ENCODE results near the gene UBAC2. TPM values are rescaled to one million over a fixed set of nuclear protein-coding genes. Genes with fewer than 3 reads are reported as not detected.

UBAC2 gene
- total RNA-seq, 1 experiment from 2014 or later = 54.7 TPM

DNA sequence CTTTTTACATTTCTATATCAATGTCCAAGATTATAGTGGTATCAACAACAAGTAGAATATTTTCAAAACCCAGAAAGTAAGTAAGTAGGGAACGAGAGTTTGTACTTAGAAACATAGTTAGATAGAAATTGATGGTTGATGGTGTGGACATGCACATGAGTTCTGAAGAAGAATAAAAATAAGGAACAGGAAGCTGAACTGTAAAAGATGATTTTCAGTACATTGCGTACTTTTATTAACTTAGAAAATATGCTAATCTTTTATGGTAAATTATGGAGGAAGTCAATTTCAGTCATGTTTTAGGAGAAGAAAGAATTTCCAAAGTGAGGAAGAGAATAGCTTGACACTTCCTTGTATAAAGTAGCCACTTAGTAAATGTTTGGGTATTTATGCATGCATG lies 69.9 kb downstream of the UBAC2 start:
- no peak for DNase-seq (ENCODE audit: low read depth)

DNA sequence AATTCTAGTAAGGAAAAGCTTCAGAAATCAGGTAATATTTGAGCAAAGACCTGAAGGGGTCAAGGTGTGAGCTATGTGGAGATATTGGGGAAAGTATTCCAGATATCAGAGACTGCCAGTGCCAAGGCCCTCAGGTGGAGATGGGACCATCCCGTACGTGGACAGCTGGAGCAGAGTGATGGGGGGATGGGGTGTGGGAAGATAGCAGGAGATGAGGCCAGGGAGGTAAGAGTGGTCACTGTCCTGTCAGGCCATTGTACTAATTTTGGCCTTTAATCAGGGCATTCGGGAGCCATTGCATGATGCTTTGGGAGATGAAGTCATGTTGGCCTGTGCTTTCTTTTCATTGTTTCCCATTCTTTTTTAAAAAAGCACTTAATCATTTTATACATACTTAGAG lies 70.6 kb downstream of the UBAC2 start:
- DNase-seq (ENCODE audit: low read depth) = no peak

DNA sequence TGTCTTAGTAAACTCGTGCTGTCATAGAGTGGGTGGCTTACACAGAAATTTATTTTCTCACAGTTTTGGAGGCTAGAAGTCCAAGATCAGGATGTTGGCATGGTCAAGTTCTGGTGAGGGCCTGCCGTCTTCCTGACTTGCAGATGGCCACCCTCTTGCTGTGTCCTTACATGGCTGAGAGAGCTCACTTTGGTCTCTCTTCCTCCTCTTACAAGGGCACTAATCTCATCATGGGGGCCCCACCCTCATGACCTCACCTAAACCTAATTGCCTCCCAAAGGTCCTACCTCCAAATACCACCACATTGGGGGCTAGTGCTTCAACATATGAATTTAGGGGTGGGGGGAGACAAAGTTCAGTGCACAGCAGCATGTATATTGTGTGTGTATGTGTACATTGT lies 71.8 kb downstream of the UBAC2 start:
- no peak for DNase-seq (ENCODE audit: low read depth)

DNA sequence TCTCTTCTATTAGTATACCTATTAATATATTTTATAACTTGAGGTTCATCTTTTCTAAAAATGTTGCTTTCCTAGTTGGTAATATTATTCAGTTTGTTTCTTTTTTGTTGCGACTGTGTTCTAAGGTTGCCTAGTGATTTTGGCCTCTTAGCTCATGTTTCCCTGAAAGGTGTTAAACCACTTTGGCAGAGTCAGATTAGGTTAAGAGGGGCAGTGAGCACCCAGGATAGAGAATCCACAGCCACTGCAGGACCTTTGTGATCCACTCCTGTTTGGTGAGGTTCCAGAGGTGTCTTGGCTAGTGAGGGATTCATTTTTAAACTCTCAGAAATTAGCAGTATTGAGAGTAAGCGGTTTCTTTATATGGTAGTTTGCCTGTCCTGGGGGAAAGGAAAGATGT lies 72.5 kb downstream of the UBAC2 start:
- DNase-seq (ENCODE audit: low read depth) = no peak

DNA sequence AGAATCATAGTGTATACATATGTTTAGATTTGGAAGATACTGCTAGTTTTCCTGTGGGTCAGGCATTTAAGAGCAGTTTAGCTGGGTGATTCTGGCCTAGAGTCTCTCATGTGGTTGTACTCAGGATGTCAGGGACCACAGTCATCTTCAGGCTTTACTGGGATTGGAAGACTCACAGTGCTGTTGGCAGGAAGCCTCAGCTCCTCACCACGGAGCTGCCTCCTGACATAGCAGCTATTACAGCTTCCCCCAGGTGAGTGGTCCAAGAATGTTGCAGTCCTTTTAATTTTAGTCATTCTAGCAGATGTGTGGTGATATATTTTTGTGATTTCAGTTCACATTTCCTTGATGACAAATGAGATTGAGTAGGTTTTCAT lies 74.4 kb downstream of the UBAC2 start:
- DNase-seq (ENCODE audit: low read depth) = peak; percentile 49

DNA sequence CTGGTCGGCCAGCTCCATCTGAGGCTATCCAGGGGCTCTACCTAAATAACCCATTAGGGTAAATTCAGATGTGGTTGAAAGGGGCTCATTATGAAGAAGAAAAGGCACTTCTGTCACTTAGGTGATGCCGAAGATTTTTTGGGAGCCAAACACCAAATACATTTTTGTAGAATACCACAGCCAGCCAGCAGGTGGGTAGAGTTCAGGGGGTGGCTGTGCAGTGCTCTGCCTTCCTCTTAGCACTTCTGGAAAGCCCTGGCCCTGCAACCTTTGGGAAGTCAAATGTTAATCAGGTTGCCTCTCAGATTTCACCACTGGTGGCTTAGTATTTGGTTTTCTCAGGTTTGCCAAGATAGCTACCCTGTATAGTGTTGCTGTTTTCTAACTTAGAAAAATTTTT lies 76.1 kb downstream of the UBAC2 start:
- no peak for DNase-seq (ENCODE audit: low read depth)

DNA sequence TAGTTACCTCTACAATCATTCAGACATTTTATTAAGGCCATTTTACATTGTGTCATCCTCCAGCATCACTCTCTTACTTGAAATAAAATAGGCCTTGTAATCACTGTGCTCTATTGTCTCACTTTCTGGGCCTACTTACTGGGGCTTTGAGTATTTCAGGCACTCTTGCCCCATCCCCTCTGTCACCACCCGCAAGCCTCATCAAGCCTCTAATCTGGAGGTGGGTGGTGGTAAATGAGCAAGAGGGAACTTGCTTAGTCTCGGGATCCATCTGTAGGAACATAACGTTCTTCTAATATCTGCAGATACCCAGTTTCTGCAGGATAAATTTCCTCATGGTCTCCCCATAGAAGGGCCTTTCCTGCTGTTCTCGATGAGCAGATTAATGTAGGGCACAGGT lies 77.0 kb downstream of the UBAC2 start:
- no peak for DNase-seq (ENCODE audit: low read depth)

DNA sequence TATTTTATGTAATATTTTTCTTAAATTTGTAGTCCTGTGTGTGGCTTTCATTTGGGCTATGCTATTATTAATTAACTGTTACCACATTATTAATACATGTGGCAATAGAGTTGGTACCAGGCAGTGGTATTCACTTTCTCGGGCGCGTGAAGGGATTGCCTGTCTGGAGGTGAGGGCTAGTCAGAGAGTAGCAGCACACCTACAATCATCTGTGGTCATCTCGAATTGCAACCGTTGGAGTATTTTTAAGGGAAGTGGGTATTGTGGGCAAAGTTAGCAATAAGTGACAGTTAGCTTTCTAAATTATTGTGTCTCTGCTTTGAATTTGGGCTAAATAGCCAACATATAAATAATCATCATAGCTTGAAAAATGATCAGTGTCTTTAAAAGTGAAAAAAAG lies 77.5 kb downstream of the UBAC2 start:
- DNase-seq (ENCODE audit: low read depth) = no peak

DNA sequence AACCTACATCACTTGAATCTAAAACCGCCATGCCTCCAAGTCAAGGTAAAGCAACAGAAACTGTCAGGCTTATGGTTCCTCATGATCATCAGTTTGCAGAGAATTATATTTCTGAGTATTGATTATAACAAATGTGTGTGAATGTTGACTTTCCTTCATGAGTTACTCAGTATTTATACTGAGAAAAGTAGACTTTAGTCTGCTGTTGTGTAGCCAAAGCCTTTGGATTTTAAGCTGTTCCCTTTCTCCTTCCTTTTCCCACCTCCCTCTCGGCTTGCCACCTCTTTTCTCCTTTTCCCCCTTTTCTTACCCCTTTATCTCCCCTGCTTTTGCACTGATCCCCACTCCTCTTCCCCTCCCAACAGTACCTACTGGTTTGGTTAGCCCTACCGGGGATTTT lies 78.2 kb downstream of the UBAC2 start:
- DNase-seq (ENCODE audit: low read depth) = no peak

DNA sequence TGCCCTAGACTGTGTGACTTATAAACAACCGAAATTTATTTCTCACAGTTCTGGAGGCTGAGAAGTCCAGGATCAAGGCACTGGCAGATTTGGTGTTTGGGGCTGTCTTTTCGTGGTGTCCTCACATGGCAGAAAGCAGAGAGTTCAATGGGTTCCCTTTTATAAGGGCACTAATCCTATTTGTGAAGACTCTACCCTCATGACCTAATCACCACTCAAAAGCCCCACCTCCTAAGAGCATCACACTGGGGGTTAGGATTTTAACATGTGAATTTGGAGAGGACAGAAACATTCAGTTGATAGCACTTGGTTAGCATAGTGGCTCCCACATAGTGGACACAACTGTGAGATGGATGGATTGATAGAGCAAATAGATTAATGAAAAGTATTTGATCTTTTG lies 79.0 kb downstream of the UBAC2 start:
- DNase-seq (ENCODE audit: low read depth) = no peak

DNA sequence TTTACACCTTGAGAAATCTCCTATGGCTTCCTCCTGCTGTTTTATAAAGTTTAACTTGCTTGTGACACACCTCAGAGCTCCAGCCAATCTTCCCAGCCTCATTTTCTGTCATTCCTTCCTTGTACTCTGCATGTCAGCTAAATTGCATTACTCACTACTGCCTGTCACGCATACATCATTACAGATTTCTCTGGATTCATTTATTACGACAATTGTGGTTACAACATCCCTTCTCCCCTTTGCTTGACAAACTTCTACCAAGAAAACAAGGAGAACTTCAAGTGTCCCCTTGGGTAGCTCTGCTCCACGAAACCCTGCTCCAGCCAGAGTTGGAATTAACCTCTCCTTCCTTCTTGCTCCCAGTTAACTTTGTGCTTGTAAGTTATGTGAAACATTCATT lies 79.5 kb downstream of the UBAC2 start:
- DNase-seq (ENCODE audit: low read depth) = peak; percentile 19

DNA sequence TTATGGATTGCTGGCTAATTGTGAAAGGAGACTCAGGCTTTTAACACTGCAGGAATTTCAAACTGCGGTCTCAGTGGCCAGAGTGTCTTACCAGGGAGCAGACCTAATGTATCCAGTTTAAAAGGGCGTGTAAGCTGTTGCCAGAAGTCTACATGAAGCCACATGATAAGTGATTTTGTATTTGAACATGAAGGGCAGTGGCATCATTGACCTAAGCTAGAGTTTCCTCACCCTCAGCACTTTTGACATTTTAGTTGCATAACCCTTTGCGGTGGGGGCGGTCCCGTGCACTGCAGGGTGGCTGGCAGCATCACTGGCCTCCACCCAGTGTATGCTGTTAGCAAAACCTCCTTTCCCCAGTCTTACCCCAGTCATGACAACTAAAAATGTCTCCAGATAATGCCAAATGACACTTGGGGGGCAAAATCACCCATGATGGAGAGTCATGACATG lies 81.2 kb downstream of the UBAC2 start:
- DNase-seq (ENCODE audit: low read depth) = no peak

DNA sequence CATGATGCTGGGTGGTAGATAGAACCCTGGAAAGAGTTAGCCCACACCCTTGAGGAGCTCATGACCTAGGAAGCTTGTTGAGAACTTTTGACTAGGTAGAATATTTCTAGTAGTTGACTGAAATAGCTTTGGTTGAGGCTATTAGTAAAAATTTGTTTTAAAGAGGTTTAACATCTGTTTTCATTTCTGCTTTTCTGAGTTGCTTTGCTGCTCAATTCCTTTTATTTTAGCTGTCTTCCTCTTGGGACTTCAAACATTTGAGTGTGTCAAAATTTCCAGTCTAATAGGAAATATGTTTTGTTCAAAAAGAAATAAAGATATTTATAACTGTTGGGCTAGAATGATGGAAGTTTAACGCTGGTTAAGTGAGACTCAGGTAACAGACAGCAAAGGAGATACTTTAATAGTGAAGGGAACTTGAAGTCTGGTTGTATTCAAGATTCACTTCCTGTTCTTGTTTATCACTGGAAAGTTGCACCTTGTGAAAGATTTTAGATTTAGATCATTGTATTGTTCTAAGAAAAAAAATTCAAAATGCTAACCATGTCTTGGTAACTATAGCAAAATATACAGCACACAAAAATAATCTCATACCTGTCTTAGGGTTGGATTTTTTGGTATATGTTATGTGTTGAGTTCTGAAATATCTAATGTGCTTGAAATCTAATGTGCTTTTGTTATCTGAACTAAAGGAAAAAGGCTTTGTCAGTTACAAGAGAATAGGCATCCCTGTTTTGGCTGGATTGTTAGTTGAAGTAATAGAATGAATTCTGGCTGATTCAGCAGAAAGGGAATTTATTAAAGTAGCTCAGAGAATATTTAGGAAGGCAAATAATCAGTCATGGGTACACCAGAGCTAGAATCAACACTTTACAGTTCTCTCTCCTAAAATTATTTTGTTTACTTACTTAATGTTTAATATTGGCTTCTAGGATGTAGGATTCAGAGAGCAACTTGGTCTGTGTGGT lies 81.9 kb downstream of the UBAC2 start:
- no peak for DNase-seq (ENCODE audit: low read depth)

DNA sequence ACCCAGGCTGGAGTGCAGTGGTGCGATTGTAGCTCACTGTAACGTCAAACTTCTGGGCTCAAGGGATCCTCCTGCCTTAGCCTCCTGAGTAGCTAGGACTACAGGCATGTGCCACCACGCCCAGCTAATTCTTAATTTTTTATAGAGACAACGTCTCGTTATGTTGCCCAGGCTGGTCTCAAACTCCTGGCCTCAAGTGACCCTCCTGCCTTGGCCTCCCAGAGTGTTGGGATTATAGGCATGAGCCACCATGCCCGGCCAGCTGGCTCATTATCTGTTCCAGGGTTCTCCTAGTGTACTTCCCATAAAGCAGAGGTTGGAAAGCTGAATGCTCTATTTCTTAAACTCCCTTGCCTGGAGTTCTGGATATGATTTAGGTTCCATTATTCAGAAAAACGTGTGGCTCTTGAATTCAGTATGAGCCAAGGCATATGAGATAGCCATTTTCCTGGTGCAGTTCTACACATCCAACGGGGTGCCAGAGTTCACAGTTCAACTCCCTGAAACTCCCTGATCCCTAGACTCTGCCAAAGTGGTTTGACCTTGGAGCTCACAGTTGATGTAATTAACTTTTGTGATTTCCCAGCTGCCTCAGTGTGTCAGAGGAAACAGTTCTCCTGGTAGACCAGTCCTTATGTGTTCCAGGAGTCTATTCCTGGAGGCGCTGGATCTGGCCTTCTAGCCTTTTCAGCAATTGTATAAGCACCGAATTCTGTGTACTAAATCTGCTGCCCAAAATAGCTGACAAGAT lies 85.0 kb downstream of the UBAC2 start:
- DNase-seq (ENCODE audit: low read depth) = no peak

DNA sequence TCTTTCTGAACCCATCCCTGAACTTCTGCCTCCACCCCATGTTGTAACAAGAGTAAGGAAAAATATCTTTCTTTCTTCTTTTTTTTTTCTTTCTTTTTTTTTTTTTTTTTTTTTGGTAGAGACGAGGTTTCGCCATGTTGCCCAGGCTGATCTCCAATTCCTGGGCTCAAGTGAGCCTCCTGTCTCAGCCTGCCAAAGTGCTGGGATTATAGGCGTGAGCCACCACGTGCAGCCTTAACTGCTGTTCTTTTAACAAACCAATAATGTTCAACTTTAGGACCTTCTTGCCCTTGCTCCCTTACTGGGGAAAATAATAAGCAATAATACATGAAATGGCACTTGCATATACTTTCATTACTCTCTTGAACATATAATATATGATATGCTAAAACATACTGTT lies 86.9 kb downstream of the UBAC2 start:
- DNase-seq (ENCODE audit: low read depth) = no peak

DNA sequence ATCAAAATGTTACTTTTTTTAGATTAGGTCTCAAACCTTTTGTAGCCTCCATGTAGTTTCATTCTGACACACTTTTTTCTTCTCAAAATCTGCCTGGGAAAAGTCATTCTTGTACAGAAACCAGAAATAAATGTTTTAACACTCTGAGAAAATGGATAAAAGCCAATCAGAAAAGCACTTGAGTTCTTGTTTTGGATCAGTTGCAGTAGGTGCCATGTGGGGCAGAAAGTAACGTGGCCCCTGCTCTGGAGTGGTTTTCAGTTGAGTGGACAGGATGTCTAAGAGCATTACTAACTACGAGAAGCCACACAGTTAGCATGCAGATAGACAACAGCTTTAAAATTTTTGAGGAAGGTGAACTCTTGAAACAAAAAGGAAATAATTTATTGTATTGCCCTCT lies 87.4 kb downstream of the UBAC2 start:
- DNase-seq (ENCODE audit: low read depth) = no peak

DNA sequence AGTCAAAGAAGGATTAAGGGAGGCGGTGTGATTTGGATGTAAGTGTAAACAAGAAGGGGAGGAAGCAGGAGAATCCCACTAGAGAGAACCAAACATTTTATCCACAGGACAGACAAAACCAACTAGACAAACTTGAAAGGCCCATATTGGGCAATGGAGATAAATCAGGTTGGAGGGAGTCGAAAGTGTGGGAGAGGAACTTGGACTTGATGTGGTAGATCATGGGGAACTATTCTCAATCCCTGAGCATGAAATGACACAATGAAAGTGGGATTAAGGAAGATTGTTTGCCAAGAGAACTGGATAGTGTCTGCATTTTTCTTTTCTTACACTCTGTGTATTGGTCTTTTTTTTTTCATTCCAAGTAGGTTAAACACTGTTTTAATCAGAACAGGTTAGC lies 88.6 kb downstream of the UBAC2 start:
- DNase-seq (ENCODE audit: low read depth) = no peak

DNA sequence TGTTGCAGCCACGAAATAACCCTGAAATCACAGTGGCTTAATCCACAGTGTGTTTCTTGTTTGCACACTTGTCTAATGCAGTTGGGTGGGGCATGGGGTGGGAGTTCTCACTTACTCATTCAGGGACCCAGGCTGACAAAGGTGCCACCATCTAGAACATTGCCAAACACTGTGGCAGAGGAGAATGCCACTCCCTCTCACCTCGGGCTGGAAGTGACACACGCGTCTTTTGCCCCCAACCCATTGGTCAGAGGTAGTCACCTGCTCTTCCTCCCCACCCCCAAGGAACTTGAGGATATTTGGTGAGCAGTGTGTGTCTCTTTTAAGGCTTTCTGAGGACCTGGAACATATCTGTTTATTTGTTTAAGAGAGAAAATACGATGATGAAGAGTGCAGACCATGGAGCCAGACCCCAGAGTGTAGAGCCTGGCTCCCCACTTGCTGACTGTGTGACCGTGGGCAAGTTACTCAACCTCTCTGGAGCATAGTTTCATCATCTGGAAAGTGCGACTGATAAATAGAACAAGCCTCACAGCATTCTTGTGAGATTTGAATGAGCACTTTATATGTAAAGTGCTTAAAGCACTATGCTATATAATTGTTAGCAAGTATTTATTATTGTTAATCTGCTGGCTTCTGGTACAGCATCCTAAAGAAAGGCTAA lies 89.2 kb downstream of the UBAC2 start:
- DNase-seq (ENCODE audit: low read depth) = no peak

DNA sequence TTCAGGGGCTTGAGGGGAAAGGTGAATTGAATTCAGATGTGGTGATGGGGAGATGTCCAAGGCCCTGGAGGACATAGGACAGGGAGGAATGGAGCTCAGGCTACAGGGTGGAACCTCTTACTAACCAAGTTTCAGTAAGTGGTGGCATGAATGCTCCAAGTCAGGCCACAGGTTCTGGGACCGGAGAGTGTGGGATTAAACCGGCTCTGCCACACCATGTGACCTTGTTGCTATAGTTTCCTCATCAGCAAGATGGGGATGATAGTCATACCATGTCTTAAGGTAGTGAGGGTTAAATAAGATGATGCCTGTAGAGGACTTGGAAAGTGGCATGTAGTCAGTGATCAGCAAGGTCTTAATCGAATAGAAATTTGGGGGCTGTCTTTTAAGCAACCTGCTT lies 90.2 kb downstream of the UBAC2 start:
- no peak for DNase-seq (ENCODE audit: low read depth)

DNA sequence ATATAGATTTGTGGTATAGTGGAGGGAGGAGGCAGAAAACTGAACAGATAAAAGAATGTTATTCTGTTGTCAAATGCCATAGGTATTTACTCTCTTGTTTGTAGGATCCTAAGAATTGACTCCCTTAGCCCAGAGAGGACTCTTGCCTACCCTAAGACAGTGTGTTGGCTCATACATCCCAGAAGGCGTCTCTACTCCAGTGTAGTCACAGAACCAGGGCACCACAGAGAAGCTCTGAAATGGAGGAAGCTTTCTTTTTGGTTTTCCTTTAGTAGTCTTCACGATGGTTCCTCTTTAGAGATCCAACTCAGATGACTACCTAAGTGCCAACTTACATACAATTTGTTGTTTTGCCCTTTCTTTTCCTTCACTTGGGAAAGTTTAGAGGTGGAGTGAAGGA lies 92.5 kb downstream of the UBAC2 start:
- no peak for DNase-seq (ENCODE audit: low read depth)

DNA sequence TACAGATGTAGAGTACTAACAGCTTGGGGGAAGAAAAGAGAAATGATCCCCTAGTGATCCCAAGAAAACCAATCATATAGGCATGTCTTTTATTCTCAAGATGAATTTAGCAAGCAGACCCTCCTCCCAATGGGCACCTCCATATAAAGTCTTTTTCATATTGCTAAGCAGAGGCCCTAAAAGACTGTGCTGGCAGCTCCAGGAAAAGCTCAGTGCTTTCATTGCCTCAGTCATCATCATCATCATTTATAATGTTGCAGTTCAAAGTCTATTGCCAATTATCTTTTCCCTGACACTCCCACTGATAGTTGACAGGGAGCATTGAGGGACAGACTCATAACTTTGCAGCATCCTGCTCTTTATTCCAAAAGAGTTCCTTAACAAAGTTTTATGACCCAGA lies 93.5 kb downstream of the UBAC2 start:
- no peak for DNase-seq (ENCODE audit: low read depth)

DNA sequence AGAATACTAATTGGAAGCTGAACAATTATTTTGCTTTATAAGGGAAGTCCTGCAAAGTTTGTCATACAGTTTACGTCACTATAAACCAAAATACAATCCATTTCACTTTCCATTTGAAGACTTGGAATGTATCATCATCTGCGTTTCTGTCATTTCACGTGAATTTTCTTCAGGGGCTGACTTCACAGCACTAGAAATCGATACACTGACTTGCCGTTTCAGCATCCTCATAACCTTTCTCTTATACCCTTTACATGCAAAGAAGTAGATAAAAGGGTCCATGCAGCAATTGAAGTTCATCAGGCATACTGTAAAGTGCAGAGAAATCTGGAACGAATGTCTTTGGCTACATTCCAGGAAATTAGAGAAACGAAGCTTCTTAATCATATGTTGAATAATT lies 94.3 kb downstream of the UBAC2 start:
- no peak for DNase-seq (ENCODE audit: low read depth)
